ENCODE results near the gene MLC1. TPM values are rescaled to one million over a fixed set of nuclear protein-coding genes. Genes with fewer than 3 reads are reported as not detected.

Gene MLC1
- total RNA-seq, 1 donor from 2014 or later: 2.3 TPM

- Histone ChIP-seq H3K4me3 (no peak overlapping the region), H3K4me1 (peaks cover 6% of the 10 kb centered on the region), H3K9me3 (no peaks in the 10 kb centered on the region), H3K36me3 (no peaks in the 10 kb centered on the region), H3K27ac (no peak overlapping the region), H3K27me3 (peaks cover 63% of the 10 kb centered on the region)
- peak; percentile 50 for ATAC-seq
- DNase-seq: peak; percentile 72
- intact Hi-C loops (cut with DNase I): no loop called here
- TF ChIP-seq CTCF (IDR thresholded peaks at IDR 0.05): no peak
Measured at GRCh38 chr22:50011447-50012210, 73.6 kb downstream of the MLC1 start.

- intact Hi-C loops (cut with DNase I): no loop called here
- Histone ChIP-seq H3K27me3 (peaks cover 55% of the 10 kb centered on the region), H3K27ac (no peak overlapping the region), H3K9me3 (no peaks in the 10 kb centered on the region), H3K36me3 (no peaks in the 10 kb centered on the region), H3K4me1 (peaks cover 6% of the 10 kb centered on the region), H3K4me3 (no peak overlapping the region)
- no peak for ATAC-seq
- no peak for TF ChIP-seq CTCF (IDR thresholded peaks at IDR 0.05)
- DNase-seq: peak; percentile 58
Measured at GRCh38 chr22:50010676-50011446, 74.4 kb downstream of the MLC1 start.

- intact Hi-C loops (cut with DNase I): no loop called here
- H3K27ac ChIP-seq: no peak overlapping the region
- peaks cover 6% of the 10 kb centered on the region for H3K4me1 ChIP-seq
- DNase-seq: peak; percentile 60
- peaks cover 48% of the 10 kb centered on the region for H3K27me3 ChIP-seq
- H3K9me3 ChIP-seq: no peaks in the 10 kb centered on the region
- TF ChIP-seq CTCF (IDR thresholded peaks at IDR 0.05): no peak
- no peak for ATAC-seq
- no peak overlapping the region for H3K4me3 ChIP-seq
- H3K36me3 ChIP-seq: no peaks in the 10 kb centered on the region
Measured at GRCh38 chr22:50009765-50010675, 75.2 kb downstream of the MLC1 start.

Other genes starting within 250 kb of the MLC1 start
- 11.8 TPM for gene ZBED4, start 231.6 kb downstream of the MLC1 start, total RNA-seq
- 28.1 TPM for gene ALG12, start 167.0 kb downstream of the MLC1 start, total RNA-seq
- 44.2 TPM for gene CRELD2, start 166.8 kb downstream of the MLC1 start, total RNA-seq
- 119 TPM for gene PIM3, start 124.7 kb downstream of the MLC1 start, total RNA-seq
- not detected for gene IL17REL, start 72.7 kb downstream of the MLC1 start, total RNA-seq
- not detected for gene TTLL8, start 27.1 kb downstream of the MLC1 start, total RNA-seq
- 1.2 TPM for gene MOV10L1, start 4.6 kb upstream of the MLC1 start, total RNA-seq
- gene PANX2, start 85.3 kb upstream of the MLC1 start, total RNA-seq: 3.0 TPM
- 36.5 TPM for gene TRABD, start 100.5 kb upstream of the MLC1 start, total RNA-seq
- 17.6 TPM for gene SELENOO, start 115.6 kb upstream of the MLC1 start, total RNA-seq
- 51.3 TPM for gene TUBGCP6, start 159.6 kb upstream of the MLC1 start, total RNA-seq
- 48.9 TPM for gene HDAC10, start 165.8 kb upstream of the MLC1 start, total RNA-seq
- gene MAPK12, start 176.3 kb upstream of the MLC1 start, total RNA-seq: 22.2 TPM
- gene MAPK11, start 185.0 kb upstream of the MLC1 start, total RNA-seq: 26.1 TPM
- gene PLXNB2, start 222.2 kb upstream of the MLC1 start, total RNA-seq: 308 TPM
- gene DENND6B, start 241.6 kb upstream of the MLC1 start, total RNA-seq: 9.3 TPM